HCT116 (cell line): ENCODE data around the gene CLIC5. TPM values are rescaled to one million over a fixed set of nuclear protein-coding genes. Genes with fewer than 3 reads are reported as not detected.

Source experiments
- ATAC-seq: fragments of 200-7000 bp; cut with Tn5 transposase; 2 replicates; pipeline ENCODE4 v1.9.1; 2020; ENCODE audit warnings: mild to moderate bottlenecking, moderate library complexity
- BruUV-seq: library from RNA; stranded (reverse); fragments of 400-500 nt; replicated peaks from 2 replicates; lab custom pipeline; 2021; lab: Mats Ljungman, UMichigan
- CTCF ChIA-PET: fragments of 300-600 bp; sonication (Branson Sonifier 250); formaldehyde crosslinking; loops from one replicate; lab custom pipeline; 2021; ENCODE audit warnings: antibody characterized with exemption; lab: Charles Lee
- POLR2A ChIA-PET: fragments of 300-600, 350-600 bp; sonication (Branson Sonifier 250); formaldehyde crosslinking; loops from one replicate; lab custom pipeline; 2021; ENCODE audit warnings: antibody characterized with exemption; lab: Charles Lee
- RAD21 ChIA-PET, 2 experiments: fragments of 300-600 bp; sonication (Branson Sonifier 250); formaldehyde crosslinking; loops; one replicate each; lab custom pipeline; 2023; ENCODE audit warnings: low total read pairs in 2 of 2; ENCODE audit not compliant: uncharacterized antibody in 2 of 2, unreplicated experiment in 2 of 2, low non-redundant PET in 1 of 2; lab: Charles Lee
- DNase-seq: peaks from one replicate; pipeline ENCODE4 v3.0.0-alpha.2; 2010; ENCODE audit warnings: low read depth, low spot score
- H2AFZ ChIP-seq: fragments of 200-600 bp; shearing (Covaris generic), sonication (generic); 2 replicates; pipeline ENCODE4 v1.6.1; 2017; ENCODE audit warnings: low read depth, mixed run types, mixed read lengths, antibody characterized with exemption, low read length; ENCODE audit not compliant: poor library complexity, severe bottlenecking
- H3K27ac ChIP-seq: 2 replicates; pipeline ENCODE4 v1.5.1; 2012; ENCODE audit warnings: low read depth, low read length
- H3K27me3 ChIP-seq: fragments of 200-600 bp; sonication (generic); 2 replicates; pipeline ENCODE4 v1.6.1; 2016; ENCODE audit warnings: mixed run types, low read length, mixed read lengths; ENCODE audit not compliant: insufficient read depth
- H3K36me3 ChIP-seq, 2 experiments: fragments of 200-500 bp in 1 of 2; fragments of 200-600 bp in 1 of 2; sonication (Bioruptor generic) in 1 of 2; sonication (generic) in 1 of 2; 2 replicates each; pipeline versions ENCODE4 v1.5.1 to v1.6.1; 2014 to 2016; ENCODE audit warnings: low read length in 2 of 2, inconsistent platforms in 1 of 2, mixed read lengths in 1 of 2, mixed run types in 1 of 2; ENCODE audit not compliant: insufficient read depth in 2 of 2, control insufficient read depth in 1 of 2
- H3K4me1 ChIP-seq, 2 experiments: fragments of 200-600 bp in 1 of 2; sonication (generic) in 1 of 2; 2 replicates each; pipeline versions ENCODE4 v1.5.1 to v1.6.1; 2012 to 2017; ENCODE audit warnings: low read length in 2 of 2, inconsistent platforms in 1 of 2, mild to moderate bottlenecking in 1 of 2, mixed read lengths in 1 of 2, mixed run types in 1 of 2, moderate library complexity in 1 of 2; ENCODE audit not compliant: insufficient read depth in 2 of 2, control insufficient read depth in 1 of 2
- H3K4me2 ChIP-seq: fragments of 200-600 bp; sonication (generic); 2 replicates; pipeline ENCODE4 v1.6.1; 2017; ENCODE audit warnings: mixed run types, low read length, mixed read lengths
- H3K4me3 ChIP-seq, 2 experiments: fragments of 200-600 bp in 1 of 2; sonication (generic) in 1 of 2; replicated peaks in 1 of 2; 2 replicates each; pipeline ENCODE4 v1.5.1; 2011 to 2016; ENCODE audit warnings: low read length in 2 of 2, control low read depth in 1 of 2, low read depth in 1 of 2, mild to moderate bottlenecking in 1 of 2, mixed read lengths in 1 of 2, mixed run types in 1 of 2
- H3K79me2 ChIP-seq: fragments of 200-600 bp; sonication (generic); 2 replicates; pipeline ENCODE4 v1.6.1; 2017; ENCODE audit warnings: mild to moderate bottlenecking, mixed run types, low read length, moderate library complexity, mixed read lengths; ENCODE audit not compliant: insufficient read depth
- H3K9ac ChIP-seq: fragments of 200-600 bp; sonication (generic); 2 replicates; pipeline ENCODE4 v1.6.1; 2016; ENCODE audit warnings: low read length, mixed read lengths
- H3K9me2 ChIP-seq: fragments of 200-600 bp; sonication (generic), shearing (Covaris generic); 2 replicates; pipeline ENCODE4 v1.6.1; 2017; ENCODE audit warnings: mixed run types, mild to moderate bottlenecking, moderate library complexity; ENCODE audit not compliant: insufficient read depth
- H3K9me3 ChIP-seq, 2 experiments: fragments of 200-500 bp in 1 of 2; fragments of 200-600 bp in 1 of 2; sonication (Bioruptor generic) in 1 of 2; sonication (generic) in 1 of 2; 2 replicates each; pipeline ENCODE4 v1.6.1; 2014 to 2017; ENCODE audit warnings: low read length in 2 of 2, mixed read lengths in 2 of 2, inconsistent platforms in 1 of 2, low read depth in 1 of 2, mild to moderate bottlenecking in 1 of 2, mixed run types in 1 of 2, moderate library complexity in 1 of 2; ENCODE audit not compliant: control insufficient read depth in 1 of 2, insufficient read depth in 1 of 2
- H4K20me1 ChIP-seq: fragments of 200-600 bp; sonication (generic), shearing (Covaris generic); 2 replicates; pipeline ENCODE4 v1.6.1; 2017; ENCODE audit warnings: mixed run types, mild to moderate bottlenecking, moderate library complexity; ENCODE audit not compliant: insufficient read depth
- EGR1 ChIP-seq: IDR thresholded peaks from 2 replicates; pipeline ENCODE4 v1.6.1; 2012; ENCODE audit warnings: low read depth
- EZH2phosphoT487 ChIP-seq: fragments of 200-600 bp; IDR thresholded peaks from 2 replicates; pipeline ENCODE4 v1.6.1; 2018; ENCODE audit warnings: antibody characterized with exemption, borderline replicate concordance
- FOSL1 ChIP-seq: IDR thresholded peaks from 2 replicates; pipeline ENCODE4 v1.6.1; 2012; ENCODE audit warnings: low read depth
- JUND ChIP-seq: IDR thresholded peaks from 2 replicates; pipeline ENCODE4 v1.6.1; 2012
- RAD21 ChIP-seq: IDR thresholded peaks from 2 replicates; pipeline ENCODE4 v1.6.1; 2012; ENCODE audit warnings: low read depth, mild to moderate bottlenecking
- SIN3A ChIP-seq: IDR thresholded peaks from 2 replicates; pipeline ENCODE4 v1.6.1; 2012; ENCODE audit warnings: low read depth
- SP1 ChIP-seq: IDR thresholded peaks from 2 replicates; pipeline ENCODE4 v1.6.1; 2012; ENCODE audit warnings: low read depth
- SRF ChIP-seq: IDR thresholded peaks from 2 replicates; pipeline ENCODE4 v1.6.1; 2012; ENCODE audit warnings: low read depth
- TCF7L2 ChIP-seq: IDR thresholded peaks from 2 replicates; pipeline ENCODE4 v1.7.0; 2011; ENCODE audit warnings: borderline replicate concordance, inconsistent platforms; ENCODE audit not compliant: insufficient read depth, insufficient read length; ENCODE audit errors: extremely low read depth
- YY1 ChIP-seq: IDR thresholded peaks from 2 replicates; pipeline ENCODE4 v1.6.1; 2011; ENCODE audit warnings: low read length, low read depth, moderate library complexity, mild to moderate bottlenecking; ENCODE audit not compliant: insufficient replicate concordance; ENCODE audit errors: extremely low read depth
- ZFX ChIP-seq: fragments of 450-650 bp; IDR thresholded peaks from 2 replicates; pipeline ENCODE4 v1.6.1; 2017
- ZNF274 ChIP-seq: fragments of 200-500 bp; sonication (Bioruptor generic); IDR thresholded peaks from 2 replicates; pipeline ENCODE4 v1.6.1; 2014; ENCODE audit warnings: mild to moderate bottlenecking, low read depth, low read length, inconsistent platforms
- intact Hi-C: fragments of 100-400 bp; cut with micrococcal nuclease; formaldehyde crosslinking; loops from 2 replicates; pipeline ENCODE4 v1.10.0; 2022
- total RNA-seq: library from RNA; stranded (reverse); gene quantifications from one replicate; pipeline ENCODE4 v1.2.1, GENCODE V29; 2021; ENCODE audit not compliant: unreplicated experiment
- TF ChIP-seq, protein P1 (sequence below): IDR thresholded peaks from 2 replicates; pipeline ENCODE4 v1.6.1; 2012
- TF ChIP-seq, protein P2 (sequence below), 3 experiments: fragments of 200-600 bp in 1 of 3; sonication (generic) in 1 of 3; IDR thresholded peaks in 2 of 3; conservative IDR thresholded peaks in 1 of 3; 2 replicates each; pipeline ENCODE4 v1.5.1; 2012 to 2017; ENCODE audit warnings: low read depth in 2 of 3, low read length in 2 of 3, antibody characterized with exemption in 1 of 3, borderline replicate concordance in 1 of 3, control low read depth in 1 of 3, mild to moderate bottlenecking in 1 of 3, mixed read lengths in 1 of 3, mixed run types in 1 of 3, moderate library complexity in 1 of 3; ENCODE audit not compliant: insufficient read depth in 1 of 3
- TF ChIP-seq, protein P3 (sequence below): IDR thresholded peaks from 2 replicates; pipeline ENCODE4 v1.6.1; 2011; ENCODE audit warnings: mild to moderate bottlenecking, low read length, moderate library complexity; ENCODE audit not compliant: insufficient replicate concordance; ENCODE audit errors: extremely low read depth
- TF ChIP-seq, protein P4 (sequence below): IDR thresholded peaks from 2 replicates; pipeline ENCODE4 v1.6.1; 2012; ENCODE audit warnings: low read depth

Gene CLIC5
- total RNA-seq, 1 experiment from 2014 or later, result 0.20 TPM

DNA sequence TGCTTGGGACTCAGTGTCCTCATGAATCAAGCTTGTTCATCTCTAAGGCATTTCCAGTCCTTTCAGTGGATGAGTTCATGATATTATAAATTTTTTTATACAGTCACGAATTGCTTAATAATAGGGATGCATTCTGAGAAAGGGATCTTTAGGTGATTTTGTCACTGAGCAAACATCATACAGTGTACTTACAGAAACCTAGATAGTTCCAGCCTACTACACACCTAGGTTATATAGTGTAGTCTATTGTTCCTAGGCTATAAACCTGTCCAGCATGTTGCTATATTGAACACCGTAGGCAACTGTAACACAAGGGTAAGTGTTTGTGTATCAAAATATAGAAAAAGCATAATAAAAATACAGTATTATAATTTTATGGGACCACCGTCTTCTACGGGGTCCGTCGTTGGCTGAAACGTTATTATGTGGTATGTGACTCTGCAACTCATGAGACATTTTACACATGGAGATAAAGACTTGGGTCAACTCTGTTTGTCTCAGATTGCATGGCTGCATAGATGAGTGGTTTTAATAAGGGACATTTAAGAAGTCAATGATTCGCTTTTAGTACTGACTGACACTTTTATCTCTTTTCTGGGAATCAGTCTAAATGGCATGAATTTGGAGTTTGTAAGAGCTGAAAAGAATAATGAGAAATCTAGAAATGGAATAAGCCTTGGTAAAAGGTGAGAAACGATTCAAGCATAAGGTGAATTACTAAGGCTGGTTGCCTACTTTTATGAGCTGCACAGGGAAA is 33.2 kb downstream of the CLIC5 start:
- peaks cover 0 to 9% of the 10 kb centered on the region in 2 experiments; a peak in 1 of 4 replicates for H3K4me1 ChIP-seq
- ChIA-PET POLR2A (no interaction called here), CTCF (no interaction called here), RAD21 (no interaction called here)
- intact Hi-C loops, result no loop called here
- H3K9ac ChIP-seq, result no peak overlapping the region
- no peak overlapping the region for H3K4me3 ChIP-seq
- DNase-seq (no peak), ATAC-seq (no peak)
- H3K9me3 ChIP-seq, result no peaks in the 10 kb centered on the region
- no peaks in the 10 kb centered on the region for H3K9me2 ChIP-seq
- TF ChIP-seq YY1 (no peak), SIN3A (no peak), EGR1 (no peak), FOSL1 (no peak), ZNF274 (no peak), JUND (no peak), SP1 (no peak), RAD21 (no peak), TCF7L2 (no peak), SRF (no peak), EZH2phosphoT487 (no peak), ZFX (no peak)
- TF ChIP-seq, protein P1, sequence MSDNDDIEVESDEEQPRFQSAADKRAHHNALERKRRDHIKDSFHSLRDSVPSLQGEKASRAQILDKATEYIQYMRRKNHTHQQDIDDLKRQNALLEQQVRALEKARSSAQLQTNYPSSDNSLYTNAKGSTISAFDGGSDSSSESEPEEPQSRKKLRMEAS, result no peak
- TF ChIP-seq, protein P2, sequence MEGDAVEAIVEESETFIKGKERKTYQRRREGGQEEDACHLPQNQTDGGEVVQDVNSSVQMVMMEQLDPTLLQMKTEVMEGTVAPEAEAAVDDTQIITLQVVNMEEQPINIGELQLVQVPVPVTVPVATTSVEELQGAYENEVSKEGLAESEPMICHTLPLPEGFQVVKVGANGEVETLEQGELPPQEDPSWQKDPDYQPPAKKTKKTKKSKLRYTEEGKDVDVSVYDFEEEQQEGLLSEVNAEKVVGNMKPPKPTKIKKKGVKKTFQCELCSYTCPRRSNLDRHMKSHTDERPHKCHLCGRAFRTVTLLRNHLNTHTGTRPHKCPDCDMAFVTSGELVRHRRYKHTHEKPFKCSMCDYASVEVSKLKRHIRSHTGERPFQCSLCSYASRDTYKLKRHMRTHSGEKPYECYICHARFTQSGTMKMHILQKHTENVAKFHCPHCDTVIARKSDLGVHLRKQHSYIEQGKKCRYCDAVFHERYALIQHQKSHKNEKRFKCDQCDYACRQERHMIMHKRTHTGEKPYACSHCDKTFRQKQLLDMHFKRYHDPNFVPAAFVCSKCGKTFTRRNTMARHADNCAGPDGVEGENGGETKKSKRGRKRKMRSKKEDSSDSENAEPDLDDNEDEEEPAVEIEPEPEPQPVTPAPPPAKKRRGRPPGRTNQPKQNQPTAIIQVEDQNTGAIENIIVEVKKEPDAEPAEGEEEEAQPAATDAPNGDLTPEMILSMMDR (IDR thresholded peaks at IDR 0.05 in 2 of 3, conservative IDR thresholded peaks at IDR 0.05 in 1 of 3; ENCODE audit: borderline replicate concordance in 1 of 3, insufficient read depth in 1 of 3, low read depth in 2 of 3, low read length in 2 of 3), result no peak
- TF ChIP-seq, protein P3, sequence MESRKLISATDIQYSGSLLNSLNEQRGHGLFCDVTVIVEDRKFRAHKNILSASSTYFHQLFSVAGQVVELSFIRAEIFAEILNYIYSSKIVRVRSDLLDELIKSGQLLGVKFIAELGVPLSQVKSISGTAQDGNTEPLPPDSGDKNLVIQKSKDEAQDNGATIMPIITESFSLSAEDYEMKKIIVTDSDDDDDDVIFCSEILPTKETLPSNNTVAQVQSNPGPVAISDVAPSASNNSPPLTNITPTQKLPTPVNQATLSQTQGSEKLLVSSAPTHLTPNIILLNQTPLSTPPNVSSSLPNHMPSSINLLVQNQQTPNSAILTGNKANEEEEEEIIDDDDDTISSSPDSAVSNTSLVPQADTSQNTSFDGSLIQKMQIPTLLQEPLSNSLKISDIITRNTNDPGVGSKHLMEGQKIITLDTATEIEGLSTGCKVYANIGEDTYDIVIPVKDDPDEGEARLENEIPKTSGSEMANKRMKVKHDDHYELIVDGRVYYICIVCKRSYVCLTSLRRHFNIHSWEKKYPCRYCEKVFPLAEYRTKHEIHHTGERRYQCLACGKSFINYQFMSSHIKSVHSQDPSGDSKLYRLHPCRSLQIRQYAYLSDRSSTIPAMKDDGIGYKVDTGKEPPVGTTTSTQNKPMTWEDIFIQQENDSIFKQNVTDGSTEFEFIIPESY, result no peak
- TF ChIP-seq, protein P4, sequence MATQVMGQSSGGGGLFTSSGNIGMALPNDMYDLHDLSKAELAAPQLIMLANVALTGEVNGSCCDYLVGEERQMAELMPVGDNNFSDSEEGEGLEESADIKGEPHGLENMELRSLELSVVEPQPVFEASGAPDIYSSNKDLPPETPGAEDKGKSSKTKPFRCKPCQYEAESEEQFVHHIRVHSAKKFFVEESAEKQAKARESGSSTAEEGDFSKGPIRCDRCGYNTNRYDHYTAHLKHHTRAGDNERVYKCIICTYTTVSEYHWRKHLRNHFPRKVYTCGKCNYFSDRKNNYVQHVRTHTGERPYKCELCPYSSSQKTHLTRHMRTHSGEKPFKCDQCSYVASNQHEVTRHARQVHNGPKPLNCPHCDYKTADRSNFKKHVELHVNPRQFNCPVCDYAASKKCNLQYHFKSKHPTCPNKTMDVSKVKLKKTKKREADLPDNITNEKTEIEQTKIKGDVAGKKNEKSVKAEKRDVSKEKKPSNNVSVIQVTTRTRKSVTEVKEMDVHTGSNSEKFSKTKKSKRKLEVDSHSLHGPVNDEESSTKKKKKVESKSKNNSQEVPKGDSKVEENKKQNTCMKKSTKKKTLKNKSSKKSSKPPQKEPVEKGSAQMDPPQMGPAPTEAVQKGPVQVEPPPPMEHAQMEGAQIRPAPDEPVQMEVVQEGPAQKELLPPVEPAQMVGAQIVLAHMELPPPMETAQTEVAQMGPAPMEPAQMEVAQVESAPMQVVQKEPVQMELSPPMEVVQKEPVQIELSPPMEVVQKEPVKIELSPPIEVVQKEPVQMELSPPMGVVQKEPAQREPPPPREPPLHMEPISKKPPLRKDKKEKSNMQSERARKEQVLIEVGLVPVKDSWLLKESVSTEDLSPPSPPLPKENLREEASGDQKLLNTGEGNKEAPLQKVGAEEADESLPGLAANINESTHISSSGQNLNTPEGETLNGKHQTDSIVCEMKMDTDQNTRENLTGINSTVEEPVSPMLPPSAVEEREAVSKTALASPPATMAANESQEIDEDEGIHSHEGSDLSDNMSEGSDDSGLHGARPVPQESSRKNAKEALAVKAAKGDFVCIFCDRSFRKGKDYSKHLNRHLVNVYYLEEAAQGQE, result no peak
- no peak overlapping the region for H3K4me2 ChIP-seq
- H3K79me2 ChIP-seq, result no peaks in the 10 kb centered on the region
- H3K27me3 ChIP-seq, result no peaks in the 10 kb centered on the region
- H3K36me3 ChIP-seq, result no peaks in the 10 kb centered on the region
- no peak overlapping the region for H3K27ac ChIP-seq
- no peaks in the 10 kb centered on the region for H4K20me1 ChIP-seq
- no TSS peak for BruUV-seq
- no peak overlapping the region for H2AFZ ChIP-seq
